ENCODE measurements around the gene C1QL2. TPM values are rescaled to one million over a fixed set of nuclear protein-coding genes. Genes with fewer than 3 reads are reported as not detected.

C1QL2 gene
- total RNA-seq, 1 donor from 2014 or later = not detected

DNA sequence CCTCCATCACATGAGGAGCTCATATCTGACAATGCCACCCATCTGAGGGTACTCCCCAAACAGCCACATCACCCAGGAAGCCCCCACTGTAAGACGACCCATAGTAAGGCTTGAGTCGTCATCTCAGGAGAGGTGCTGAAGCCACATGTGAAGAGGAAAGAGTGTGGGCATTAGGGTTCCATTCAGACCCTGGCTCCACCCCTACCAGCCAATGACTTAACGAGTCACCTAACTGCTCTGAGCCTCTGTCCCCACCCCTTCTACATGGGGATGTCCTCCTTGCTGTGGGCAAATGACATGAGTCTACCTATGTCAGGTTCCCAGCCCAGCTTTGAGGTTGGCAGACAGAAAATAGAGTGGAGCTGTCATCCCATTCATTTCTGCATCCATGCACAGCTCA lies 46.3 kb downstream of the C1QL2 start:
- TF ChIP-seq, protein P1, sequence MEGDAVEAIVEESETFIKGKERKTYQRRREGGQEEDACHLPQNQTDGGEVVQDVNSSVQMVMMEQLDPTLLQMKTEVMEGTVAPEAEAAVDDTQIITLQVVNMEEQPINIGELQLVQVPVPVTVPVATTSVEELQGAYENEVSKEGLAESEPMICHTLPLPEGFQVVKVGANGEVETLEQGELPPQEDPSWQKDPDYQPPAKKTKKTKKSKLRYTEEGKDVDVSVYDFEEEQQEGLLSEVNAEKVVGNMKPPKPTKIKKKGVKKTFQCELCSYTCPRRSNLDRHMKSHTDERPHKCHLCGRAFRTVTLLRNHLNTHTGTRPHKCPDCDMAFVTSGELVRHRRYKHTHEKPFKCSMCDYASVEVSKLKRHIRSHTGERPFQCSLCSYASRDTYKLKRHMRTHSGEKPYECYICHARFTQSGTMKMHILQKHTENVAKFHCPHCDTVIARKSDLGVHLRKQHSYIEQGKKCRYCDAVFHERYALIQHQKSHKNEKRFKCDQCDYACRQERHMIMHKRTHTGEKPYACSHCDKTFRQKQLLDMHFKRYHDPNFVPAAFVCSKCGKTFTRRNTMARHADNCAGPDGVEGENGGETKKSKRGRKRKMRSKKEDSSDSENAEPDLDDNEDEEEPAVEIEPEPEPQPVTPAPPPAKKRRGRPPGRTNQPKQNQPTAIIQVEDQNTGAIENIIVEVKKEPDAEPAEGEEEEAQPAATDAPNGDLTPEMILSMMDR (IDR thresholded peaks at IDR 0.05; ENCODE audit: unreplicated experiment) = no peak
- DNase-seq (ENCODE audit: low spot score) = no peak
- peaks cover 13% of the 10 kb centered on the region for H3K36me3 Mint-ChIP-seq (ENCODE audit: low read depth, unreplicated experiment)
- H3K4me1 Mint-ChIP-seq (ENCODE audit: unreplicated experiment) = peaks cover 2% of the 10 kb centered on the region
- no peak overlapping the region for H3K27ac Mint-ChIP-seq (ENCODE audit: unreplicated experiment)
- no peak overlapping the region for H3K4me3 Mint-ChIP-seq (ENCODE audit: unreplicated experiment)
- H3K9me3 Mint-ChIP-seq (ENCODE audit: unreplicated experiment) = peaks cover 6% of the 10 kb centered on the region
- no peaks in the 10 kb centered on the region for H3K27me3 Mint-ChIP-seq (ENCODE audit: unreplicated experiment)

DNA sequence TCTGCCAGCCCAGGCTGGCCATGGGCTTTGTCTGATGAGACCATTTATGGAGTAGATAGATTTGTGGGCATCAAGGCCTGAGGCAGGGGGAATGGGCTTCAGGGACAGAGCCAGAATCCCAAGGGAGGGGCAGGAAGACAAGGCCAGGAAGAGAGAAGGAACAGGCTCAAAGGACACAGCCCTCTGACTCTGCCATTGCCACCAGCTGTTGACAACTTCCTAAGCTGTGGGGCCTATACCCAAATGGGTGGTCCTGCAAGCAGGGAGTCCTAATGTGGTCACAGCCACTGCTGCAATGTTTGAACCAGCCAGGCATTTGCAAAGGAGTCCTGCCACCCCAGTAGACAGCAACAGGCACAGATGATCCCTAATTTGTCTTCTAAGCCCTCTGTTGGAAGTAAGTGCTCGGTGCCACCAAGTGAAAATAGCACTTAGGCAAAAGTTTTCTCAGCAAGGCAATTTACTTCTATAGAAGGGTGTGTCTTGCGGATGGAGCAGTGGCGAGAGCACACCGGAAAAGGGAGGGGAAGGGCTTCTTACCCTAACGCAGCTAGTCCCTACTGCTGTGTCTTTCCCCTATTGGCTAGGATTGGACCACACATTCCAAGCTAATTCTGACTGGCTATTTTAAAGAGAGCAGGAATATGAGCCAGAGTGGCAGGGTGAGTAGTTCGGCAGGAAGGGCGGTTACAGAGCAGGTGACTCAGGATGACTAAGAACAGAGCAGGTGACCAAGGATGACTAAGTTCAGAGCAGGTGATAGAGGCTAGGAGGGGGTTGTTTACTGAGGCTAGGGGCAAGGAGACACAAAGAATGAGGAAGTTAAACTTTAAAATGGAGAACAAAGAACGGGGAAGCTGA lies 47.2 kb downstream of the C1QL2 start:
- TF ChIP-seq, protein P1 (IDR thresholded peaks at IDR 0.05; ENCODE audit: unreplicated experiment) = no peak
- H3K4me3 Mint-ChIP-seq (ENCODE audit: unreplicated experiment) = no peak overlapping the region
- peaks cover 6% of the 10 kb centered on the region for H3K9me3 Mint-ChIP-seq (ENCODE audit: unreplicated experiment)
- no peak for DNase-seq (ENCODE audit: low spot score)
- H3K27me3 Mint-ChIP-seq (ENCODE audit: unreplicated experiment) = peaks cover 4% of the 10 kb centered on the region
- H3K4me1 Mint-ChIP-seq (ENCODE audit: unreplicated experiment) = peaks cover 2% of the 10 kb centered on the region
- H3K36me3 Mint-ChIP-seq (ENCODE audit: low read depth, unreplicated experiment) = peaks cover 13% of the 10 kb centered on the region
- H3K27ac Mint-ChIP-seq (ENCODE audit: unreplicated experiment) = no peak overlapping the region

DNA sequence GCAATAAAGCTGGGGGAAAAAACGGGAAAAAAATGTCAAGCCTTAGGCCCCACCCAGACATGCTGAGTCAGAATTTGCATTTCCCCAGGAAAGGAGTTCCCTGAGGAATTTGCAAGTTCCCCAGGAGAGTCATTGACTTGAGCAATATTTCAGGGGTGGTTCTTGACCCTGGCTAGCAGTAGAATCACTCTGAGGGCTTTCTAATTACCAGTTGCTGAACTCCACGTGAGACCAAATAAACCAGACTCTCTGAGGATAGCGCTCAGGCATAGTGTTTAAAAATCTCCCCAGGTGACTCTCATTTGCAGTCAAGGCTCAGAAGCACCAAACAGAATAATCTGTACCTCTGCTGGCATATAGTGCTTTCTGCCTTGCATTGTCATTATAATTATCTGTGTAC lies 48.7 kb downstream of the C1QL2 start:
- Mint-ChIP-seq H3K9me3 (ENCODE audit: unreplicated experiment) (peaks cover 6% of the 10 kb centered on the region), H3K27ac (ENCODE audit: unreplicated experiment) (no peak overlapping the region), H3K4me3 (ENCODE audit: unreplicated experiment) (no peak overlapping the region), H3K36me3 (ENCODE audit: low read depth, unreplicated experiment) (peaks cover 13% of the 10 kb centered on the region), H3K4me1 (ENCODE audit: unreplicated experiment) (peaks cover 2% of the 10 kb centered on the region), H3K27me3 (ENCODE audit: unreplicated experiment) (peaks cover 4% of the 10 kb centered on the region)
- DNase-seq (ENCODE audit: low spot score) = no peak
- TF ChIP-seq, protein P1 (IDR thresholded peaks at IDR 0.05; ENCODE audit: unreplicated experiment) = no peak

DNA sequence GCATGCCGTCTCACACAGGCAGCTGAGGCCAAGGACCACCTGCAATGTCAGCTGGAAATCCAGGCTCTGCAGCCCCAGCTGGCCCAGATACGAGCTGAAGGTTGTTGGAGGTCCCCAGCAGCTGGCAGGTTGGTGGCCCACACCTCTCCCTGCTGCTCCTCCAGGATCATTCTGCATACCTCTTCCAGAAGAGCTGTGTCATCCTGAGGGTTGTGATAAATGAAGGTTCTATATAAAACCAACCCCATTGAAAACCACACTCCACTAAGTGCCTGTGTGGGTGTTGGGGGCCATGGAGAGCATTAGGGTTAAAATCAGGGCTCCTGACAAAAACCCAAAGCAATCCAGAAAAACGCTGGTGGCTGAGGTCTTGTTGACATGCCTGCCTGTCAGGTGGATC lies 50.4 kb downstream of the C1QL2 start:
- Mint-ChIP-seq H3K27ac (ENCODE audit: unreplicated experiment) (no peak overlapping the region), H3K27me3 (ENCODE audit: unreplicated experiment) (peaks cover 4% of the 10 kb centered on the region), H3K9me3 (ENCODE audit: unreplicated experiment) (peaks cover 6% of the 10 kb centered on the region), H3K36me3 (ENCODE audit: low read depth, unreplicated experiment) (peaks cover 13% of the 10 kb centered on the region), H3K4me3 (ENCODE audit: unreplicated experiment) (no peak overlapping the region), H3K4me1 (ENCODE audit: unreplicated experiment) (peaks cover 2% of the 10 kb centered on the region)
- TF ChIP-seq, protein P1 (IDR thresholded peaks at IDR 0.05; ENCODE audit: unreplicated experiment) = no peak
- DNase-seq (ENCODE audit: low spot score) = no peak

DNA sequence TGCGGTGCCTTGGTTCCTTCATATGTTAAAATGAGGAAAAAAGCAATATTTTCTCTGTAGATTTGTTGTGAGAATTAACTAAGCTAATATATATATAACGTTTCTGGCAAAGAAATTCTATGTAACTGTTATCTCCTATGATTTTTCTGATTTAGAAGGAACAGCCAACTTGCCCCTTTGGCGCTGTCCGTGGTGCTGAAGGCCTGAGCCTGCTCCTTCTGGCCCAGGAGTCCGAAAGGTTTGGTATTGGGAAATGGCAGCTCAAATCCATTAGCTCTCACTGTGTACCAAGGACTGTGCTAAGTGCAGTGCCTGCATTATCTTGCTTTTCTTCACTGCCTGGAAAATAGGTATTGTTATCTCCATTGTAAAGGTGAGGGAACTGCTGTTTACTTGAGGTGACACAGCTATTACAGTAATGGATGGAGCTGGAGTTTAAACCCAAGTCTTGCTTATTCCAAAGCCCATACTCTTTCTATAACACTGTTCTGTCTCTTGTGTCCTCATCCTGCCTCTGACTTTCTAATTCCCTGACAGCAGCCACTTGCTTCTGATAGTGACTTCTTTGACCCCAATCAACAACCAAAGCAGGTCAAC lies 52.2 kb downstream of the C1QL2 start:
- Mint-ChIP-seq H3K27me3 (ENCODE audit: unreplicated experiment) (peaks cover 4% of the 10 kb centered on the region), H3K27ac (ENCODE audit: unreplicated experiment) (no peak overlapping the region), H3K4me1 (ENCODE audit: unreplicated experiment) (peaks cover 2% of the 10 kb centered on the region), H3K4me3 (ENCODE audit: unreplicated experiment) (no peak overlapping the region), H3K9me3 (ENCODE audit: unreplicated experiment) (peaks cover 6% of the 10 kb centered on the region), H3K36me3 (ENCODE audit: low read depth, unreplicated experiment) (peaks cover 11% of the 10 kb centered on the region)
- DNase-seq (ENCODE audit: low spot score) = peak; percentile 77
- TF ChIP-seq, protein P1 (IDR thresholded peaks at IDR 0.05; ENCODE audit: unreplicated experiment) = no peak
